WTC11 (cell line): ENCODE data around the gene DHRS1. TPM values are rescaled to one million over a fixed set of nuclear protein-coding genes. Genes with fewer than 3 reads are reported as not detected.

ENCODE experiments used
- ATAC-seq: fragments of 200-7000 bp; cut with Tn5 transposase; 2 replicates; pipeline ENCODE4 v1.10.0; 2021; ENCODE audit warnings: mild to moderate bottlenecking, moderate library complexity
- CTCF ChIA-PET: fragments of 300-600 bp; sonication (Branson Sonifier 250); formaldehyde crosslinking; loops from one replicate; lab custom pipeline; 2021; ENCODE audit warnings: antibody characterized with exemption; lab: Charles Lee
- POLR2A ChIA-PET: fragments of 350-600 bp; sonication (Branson Sonifier 250); formaldehyde crosslinking; loops from one replicate; lab custom pipeline; 2021; ENCODE audit warnings: antibody characterized with exemption; lab: Charles Lee
- DNase-seq: peaks from one replicate; pipeline ENCODE4 v3.0.0; 2021; ENCODE audit warnings: low spot score
- H3K27ac Mint-ChIP-seq: 2 replicates; pipeline ENCODE4 v1.8.0; 2021; ENCODE audit warnings: mixed read lengths
- H3K27me3 Mint-ChIP-seq: 2 replicates; pipeline ENCODE4 v1.8.0; 2021; ENCODE audit warnings: low read depth, mild to moderate bottlenecking, moderate library complexity, mixed read lengths
- H3K36me3 Mint-ChIP-seq: 2 replicates; pipeline ENCODE4 v1.8.0; 2021; ENCODE audit warnings: mixed read lengths
- H3K4me1 Mint-ChIP-seq: 2 replicates; pipeline ENCODE4 v1.8.0; 2022; ENCODE audit warnings: mixed read lengths
- H3K4me3 Mint-ChIP-seq: 2 replicates; pipeline ENCODE4 v1.8.0; 2021; ENCODE audit warnings: mild to moderate bottlenecking, moderate library complexity, mixed read lengths
- H3K9me3 Mint-ChIP-seq: 2 replicates; pipeline ENCODE4 v1.8.0; 2021; ENCODE audit warnings: mixed read lengths
- ATF1 ChIP-seq: sonication (generic); formaldehyde crosslinking; IDR thresholded peaks from 2 replicates; pipeline ENCODE4 v1.8.1; 2023; ENCODE audit warnings: mild to moderate bottlenecking, moderate library complexity, missing genetic modification reagents
- E2F4 ChIP-seq: sonication (generic); formaldehyde crosslinking; IDR thresholded peaks from 2 replicates; pipeline ENCODE4 v1.8.1; 2022; ENCODE audit warnings: low read depth, mild to moderate bottlenecking, moderate library complexity, missing genetic modification reagents, borderline replicate concordance
- FOXP4 ChIP-seq: sonication (generic); formaldehyde crosslinking; IDR thresholded peaks from 2 replicates; pipeline ENCODE4 v1.8.0; 2022; ENCODE audit warnings: mild to moderate bottlenecking, missing genetic modification reagents
- JAZF1 ChIP-seq: fragments of 250-450 bp; sonication (Bioruptor Pico); IDR thresholded peaks from 2 replicates; pipeline ENCODE4 v1.9.0; 2021; ENCODE audit warnings: moderate library complexity, mild to moderate bottlenecking, inconsistent platforms
- JUN ChIP-seq: sonication (generic); formaldehyde crosslinking; IDR thresholded peaks from 2 replicates; pipeline ENCODE4 v1.8.0; 2023; ENCODE audit warnings: mild to moderate bottlenecking, missing genetic modification reagents
- NFE2L1 ChIP-seq: sonication (generic); formaldehyde crosslinking; IDR thresholded peaks from 2 replicates; pipeline ENCODE4 v1.8.1; 2023; ENCODE audit warnings: missing genetic modification reagents
- NFYB ChIP-seq: sonication (generic); formaldehyde crosslinking; conservative IDR thresholded peaks from 2 replicates; pipeline ENCODE4 v1.8.0; 2022; ENCODE audit warnings: low read depth, missing genetic modification reagents
- RELA ChIP-seq: sonication (generic); formaldehyde crosslinking; IDR thresholded peaks from 2 replicates; pipeline ENCODE4 v1.8.1; 2022; ENCODE audit warnings: missing genetic modification reagents, mild to moderate bottlenecking, borderline replicate concordance
- SMAD3 ChIP-seq: sonication (generic); formaldehyde crosslinking; IDR thresholded peaks from 2 replicates; pipeline ENCODE4 v1.8.0; 2022; ENCODE audit warnings: missing genetic modification reagents, mild to moderate bottlenecking, borderline replicate concordance
- SOX15 ChIP-seq: fragments of 250-450 bp; sonication (Bioruptor Pico); IDR thresholded peaks from 2 replicates; pipeline ENCODE4 v1.9.0; 2021; ENCODE audit warnings: mild to moderate bottlenecking
- ZNF425 ChIP-seq: fragments of 250-450 bp; sonication (Bioruptor Pico); conservative IDR thresholded peaks from 2 replicates; pipeline ENCODE4 v1.9.0; 2021; ENCODE audit warnings: mild to moderate bottlenecking
- ZNF532 ChIP-seq: fragments of 250-450 bp; sonication (Bioruptor Pico); IDR thresholded peaks from 2 replicates; pipeline ENCODE4 v1.9.0; 2021; ENCODE audit warnings: mild to moderate bottlenecking, borderline replicate concordance
- ZSCAN18 ChIP-seq: fragments of 250-450 bp; sonication (Bioruptor Pico); IDR thresholded peaks from 2 replicates; pipeline ENCODE4 v2.1.2; 2022; ENCODE audit warnings: mild to moderate bottlenecking, moderate library complexity
- total RNA-seq: library from RNA; stranded (reverse); gene quantifications from 3 replicates; pipeline ENCODE4 v1.2.3, GENCODE V29; 2021
- TF ChIP-seq, protein P1 (sequence below): sonication (generic); formaldehyde crosslinking; IDR thresholded peaks from 2 replicates; pipeline ENCODE4 v1.8.0; 2022; ENCODE audit warnings: mild to moderate bottlenecking, missing genetic modification reagents
- TF ChIP-seq, protein P2 (sequence below): sonication (generic); formaldehyde crosslinking; IDR thresholded peaks from 2 replicates; pipeline ENCODE4 v1.8.1; 2023; ENCODE audit warnings: mild to moderate bottlenecking, moderate library complexity, missing genetic modification reagents
- TF ChIP-seq, protein P3 (sequence below): sonication (generic); formaldehyde crosslinking; IDR thresholded peaks from 2 replicates; pipeline ENCODE4 v1.8.1; 2022; ENCODE audit warnings: missing genetic modification reagents, borderline replicate concordance
- TF ChIP-seq, protein P4 (sequence below): fragments of 250-450 bp; sonication (Bioruptor Pico); IDR thresholded peaks from 2 replicates; pipeline ENCODE4 v1.8.0; 2021; ENCODE audit warnings: mild to moderate bottlenecking

DHRS1 gene
- total RNA-seq, 1 experiment from 2014 or later = 13.9 TPM

- DNase-seq = no peak
- ATAC-seq = no peak
- H3K4me3 Mint-ChIP-seq = no peak overlapping the region
- TF ChIP-seq, protein P1, sequence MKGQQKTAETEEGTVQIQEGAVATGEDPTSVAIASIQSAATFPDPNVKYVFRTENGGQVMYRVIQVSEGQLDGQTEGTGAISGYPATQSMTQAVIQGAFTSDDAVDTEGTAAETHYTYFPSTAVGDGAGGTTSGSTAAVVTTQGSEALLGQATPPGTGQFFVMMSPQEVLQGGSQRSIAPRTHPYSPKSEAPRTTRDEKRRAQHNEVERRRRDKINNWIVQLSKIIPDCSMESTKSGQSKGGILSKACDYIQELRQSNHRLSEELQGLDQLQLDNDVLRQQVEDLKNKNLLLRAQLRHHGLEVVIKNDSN (CRISPR knock-in tag) = no peak
- no peak for TF ChIP-seq JAZF1 (CRISPR knock-in tag)
- TF ChIP-seq NFE2L1 (CRISPR knock-in tag) = no peak
- TF ChIP-seq NFYB = no peak
- no peak for TF ChIP-seq E2F4
- no peak for TF ChIP-seq ZSCAN18 (CRISPR knock-in tag)
- no peak for TF ChIP-seq ZNF425
- TF ChIP-seq, protein P2, sequence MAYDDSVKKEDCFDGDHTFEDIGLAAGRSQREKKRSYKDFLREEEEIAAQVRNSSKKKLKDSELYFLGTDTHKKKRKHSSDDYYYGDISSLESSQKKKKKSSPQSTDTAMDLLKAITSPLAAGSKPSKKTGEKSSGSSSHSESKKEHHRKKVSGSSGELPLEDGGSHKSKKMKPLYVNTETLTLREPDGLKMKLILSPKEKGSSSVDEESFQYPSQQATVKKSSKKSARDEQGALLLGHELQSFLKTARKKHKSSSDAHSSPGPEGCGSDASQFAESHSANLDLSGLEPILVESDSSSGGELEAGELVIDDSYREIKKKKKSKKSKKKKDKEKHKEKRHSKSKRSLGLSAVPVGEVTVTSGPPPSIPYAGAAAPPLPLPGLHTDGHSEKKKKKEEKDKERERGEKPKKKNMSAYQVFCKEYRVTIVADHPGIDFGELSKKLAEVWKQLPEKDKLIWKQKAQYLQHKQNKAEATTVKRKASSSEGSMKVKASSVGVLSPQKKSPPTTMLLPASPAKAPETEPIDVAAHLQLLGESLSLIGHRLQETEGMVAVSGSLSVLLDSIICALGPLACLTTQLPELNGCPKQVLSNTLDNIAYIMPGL (CRISPR knock-in tag) = no peak
- TF ChIP-seq, all 79 proteins: peak for 0
- H3K4me1 Mint-ChIP-seq = no peaks in the 10 kb centered on the region
- CTCF ChIA-PET = interaction anchor here (0.6 to 2.6 kb wide), 4 partner anchors 18 to 139 kb away, joined by 3 to 17 read pairs (median 4); partner anchors contain the start of gene TINF2
- H3K27ac Mint-ChIP-seq = no peak overlapping the region
- no peaks in the 10 kb centered on the region for H3K36me3 Mint-ChIP-seq
- POLR2A ChIA-PET = no interaction called here
- no peaks in the 10 kb centered on the region for H3K27me3 Mint-ChIP-seq
- no peaks in the 10 kb centered on the region for H3K9me3 Mint-ChIP-seq
Measured at GRCh38 chr14:24261256-24261968, 38.2 kb downstream of the DHRS1 start.

DNA sequence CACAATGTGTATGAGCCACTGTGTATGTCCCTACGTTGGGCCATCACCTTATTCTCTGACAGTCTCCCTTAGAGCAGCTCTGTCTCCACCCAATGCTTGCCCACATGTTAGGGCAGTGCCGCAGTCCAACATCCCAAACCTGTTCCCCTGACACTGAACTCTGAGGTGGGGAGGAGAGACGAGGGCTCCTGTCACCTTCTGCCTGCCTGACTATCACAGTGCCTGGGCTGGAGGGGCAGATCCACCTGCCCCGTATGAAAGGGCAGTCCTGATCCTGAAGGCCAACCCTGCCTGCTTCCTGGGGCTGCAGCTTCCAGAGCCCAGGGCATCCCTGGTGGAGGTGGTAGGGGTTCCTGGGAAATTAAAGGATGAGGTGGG is 38.8 kb downstream of the DHRS1 start:
- H3K27me3 Mint-ChIP-seq = no peaks in the 10 kb centered on the region
- H3K9me3 Mint-ChIP-seq = no peaks in the 10 kb centered on the region
- ChIA-PET CTCF (interaction anchor here (1.6 kb wide), 1 partner anchor 18 kb away, joined by 5 read pairs; the partner anchor contains the start of gene TINF2), POLR2A (no interaction called here)
- H3K36me3 Mint-ChIP-seq = no peaks in the 10 kb centered on the region
- H3K4me1 Mint-ChIP-seq = no peaks in the 10 kb centered on the region
- no peak overlapping the region for H3K4me3 Mint-ChIP-seq
- ATAC-seq = no peak
- DNase-seq = no peak
- H3K27ac Mint-ChIP-seq = no peak overlapping the region
- TF ChIP-seq SMAD3 (no peak), FOXP4 (CRISPR knock-in tag) (no peak), ATF1 (no peak), ZNF532 (no peak), RELA (CRISPR knock-in tag) (no peak), JUN (CRISPR knock-in tag) (no peak), SOX15 (CRISPR knock-in tag) (no peak)
- TF ChIP-seq, protein P3, sequence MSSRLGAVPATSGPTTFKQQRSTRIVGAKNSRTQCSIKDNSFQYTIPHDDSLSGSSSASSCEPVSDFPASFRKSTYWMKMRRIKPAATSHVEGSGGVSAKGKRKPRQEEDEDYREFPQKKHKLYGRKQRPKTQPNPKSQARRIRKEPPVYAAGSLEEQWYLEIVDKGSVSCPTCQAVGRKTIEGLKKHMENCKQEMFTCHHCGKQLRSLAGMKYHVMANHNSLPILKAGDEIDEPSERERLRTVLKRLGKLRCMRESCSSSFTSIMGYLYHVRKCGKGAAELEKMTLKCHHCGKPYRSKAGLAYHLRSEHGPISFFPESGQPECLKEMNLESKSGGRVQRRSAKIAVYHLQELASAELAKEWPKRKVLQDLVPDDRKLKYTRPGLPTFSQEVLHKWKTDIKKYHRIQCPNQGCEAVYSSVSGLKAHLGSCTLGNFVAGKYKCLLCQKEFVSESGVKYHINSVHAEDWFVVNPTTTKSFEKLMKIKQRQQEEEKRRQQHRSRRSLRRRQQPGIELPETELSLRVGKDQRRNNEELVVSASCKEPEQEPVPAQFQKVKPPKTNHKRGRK (CRISPR knock-in tag) = no peak
- TF ChIP-seq, protein P4, sequence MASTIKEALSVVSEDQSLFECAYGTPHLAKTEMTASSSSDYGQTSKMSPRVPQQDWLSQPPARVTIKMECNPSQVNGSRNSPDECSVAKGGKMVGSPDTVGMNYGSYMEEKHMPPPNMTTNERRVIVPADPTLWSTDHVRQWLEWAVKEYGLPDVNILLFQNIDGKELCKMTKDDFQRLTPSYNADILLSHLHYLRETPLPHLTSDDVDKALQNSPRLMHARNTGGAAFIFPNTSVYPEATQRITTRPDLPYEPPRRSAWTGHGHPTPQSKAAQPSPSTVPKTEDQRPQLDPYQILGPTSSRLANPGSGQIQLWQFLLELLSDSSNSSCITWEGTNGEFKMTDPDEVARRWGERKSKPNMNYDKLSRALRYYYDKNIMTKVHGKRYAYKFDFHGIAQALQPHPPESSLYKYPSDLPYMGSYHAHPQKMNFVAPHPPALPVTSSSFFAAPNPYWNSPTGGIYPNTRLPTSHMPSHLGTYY (CRISPR knock-in tag) = no peak
